Neural cell (in vitro differentiated cells): ENCODE measurements around the gene C2CD4A. TPM values are rescaled to one million over a fixed set of nuclear protein-coding genes. Genes with fewer than 3 reads are reported as not detected.

ENCODE experiments used
- H2AFZ ChIP-seq: fragments of 200-600, 300-800 bp; sonication (generic), shearing (Covaris generic); 2 replicates; pipeline ENCODE4 v1.6.0; 2014; ENCODE audit warnings: low read depth, mild to moderate bottlenecking, antibody characterized with exemption, low read length, moderate library complexity
- H3F3A ChIP-seq: fragments of 200-600 bp; shearing (Covaris generic); 2 replicates; pipeline ENCODE4 v1.6.1; 2016; ENCODE audit warnings: mild to moderate bottlenecking, moderate library complexity, mixed read lengths, antibody characterized with exemption, low read length; ENCODE audit not compliant: insufficient read depth, poor library complexity, severe bottlenecking
- H3K27ac ChIP-seq: fragments of 200-600, 300-800 bp; sonication (generic), shearing (Covaris generic); 2 replicates; pipeline ENCODE4 v1.5.1; 2014; ENCODE audit warnings: mild to moderate bottlenecking, low read length, moderate library complexity
- H3K27me3 ChIP-seq: fragments of 300-800, 200-600 bp; sonication (generic), shearing (Covaris generic); 2 replicates; pipeline ENCODE4 v1.6.0; 2014; ENCODE audit warnings: mild to moderate bottlenecking, low read depth, low read length, moderate library complexity; ENCODE audit not compliant: insufficient read depth
- H3K36me3 ChIP-seq: fragments of 300-800, 200-600 bp; sonication (generic), shearing (Covaris generic); 2 replicates; pipeline ENCODE4 v1.5.1; 2014; ENCODE audit warnings: mild to moderate bottlenecking, antibody characterized with exemption, low read length, moderate library complexity; ENCODE audit not compliant: insufficient read depth
- H3K4me2 ChIP-seq: fragments of 300-800, 200-600 bp; sonication (generic), shearing (Covaris generic); 2 replicates; pipeline ENCODE4 v1.6.0; 2014; ENCODE audit warnings: mild to moderate bottlenecking, low read length
- H3K4me3 ChIP-seq: fragments of 300-800, 200-600 bp; sonication (generic), shearing (Covaris generic); 2 replicates; pipeline ENCODE4 v1.5.1; 2014; ENCODE audit warnings: mild to moderate bottlenecking, low read length, moderate library complexity
- H3K79me2 ChIP-seq: fragments of 200-600 bp; shearing (Covaris generic); replicated peaks from 2 replicates; pipeline ENCODE4 v1.6.0; 2014; ENCODE audit warnings: mild to moderate bottlenecking, low read length, moderate library complexity; ENCODE audit not compliant: insufficient read depth
- H3K9ac ChIP-seq: fragments of 300-800, 200-600 bp; sonication (generic), shearing (Covaris generic); 2 replicates; pipeline ENCODE4 v1.6.1; 2016; ENCODE audit warnings: mild to moderate bottlenecking, low read length, mixed read lengths
- H3K9me2 ChIP-seq: fragments of 200-600 bp; shearing (Covaris generic); 2 replicates; pipeline ENCODE4 v1.6.1; 2016; ENCODE audit warnings: mild to moderate bottlenecking, low read length, mixed read lengths; ENCODE audit not compliant: insufficient read depth
- H3K9me3 ChIP-seq: fragments of 200-600, 300-800 bp; sonication (generic), shearing (Covaris generic); 2 replicates; pipeline ENCODE4 v1.6.1; 2016; ENCODE audit warnings: mild to moderate bottlenecking, mixed run types, low read length, moderate library complexity, mixed read lengths
- H4K20me1 ChIP-seq: fragments of 200-600 bp; shearing (Covaris generic); 2 replicates; pipeline ENCODE4 v1.6.1; 2016; ENCODE audit warnings: mild to moderate bottlenecking, mixed run types; ENCODE audit not compliant: insufficient read depth
- CTCF ChIP-seq: fragments of 450-650 bp; IDR thresholded peaks from 2 replicates; pipeline ENCODE4 v1.5.1; 2014; ENCODE audit warnings: antibody characterized with exemption, mild to moderate bottlenecking, moderate library complexity; ENCODE audit not compliant: poor library complexity, severe bottlenecking
- EP300 ChIP-seq: fragments of 450-650 bp; conservative IDR thresholded peaks from 2 replicates; pipeline ENCODE4 v1.6.1; 2014; ENCODE audit warnings: antibody characterized with exemption, mild to moderate bottlenecking, moderate library complexity; ENCODE audit not compliant: poor library complexity, severe bottlenecking
- EZH2 ChIP-seq: fragments of 200-600, 300-800 bp; shearing (Covaris generic), sonication (generic); IDR thresholded peaks from 2 replicates; pipeline ENCODE4 v1.6.1; 2014; ENCODE audit warnings: antibody characterized with exemption, low read length, borderline replicate concordance, mild to moderate bottlenecking; ENCODE audit not compliant: insufficient read depth, poor library complexity, severe bottlenecking
- MXI1 ChIP-seq: fragments of 450-650 bp; conservative IDR thresholded peaks from 2 replicates; pipeline ENCODE4 v1.6.1; 2014; ENCODE audit warnings: antibody characterized with exemption, mild to moderate bottlenecking; ENCODE audit not compliant: poor library complexity, severe bottlenecking
- POLR2AphosphoS5 ChIP-seq: IDR thresholded peaks from 2 replicates; pipeline ENCODE4 v1.6.1; 2012
- RAD21 ChIP-seq: fragments of 450-650 bp; conservative IDR thresholded peaks from 2 replicates; pipeline ENCODE4 v1.6.1; 2014; ENCODE audit warnings: antibody characterized with exemption, mild to moderate bottlenecking, moderate library complexity
- REST ChIP-seq: IDR thresholded peaks from 2 replicates; pipeline ENCODE4 v1.6.1; 2012; ENCODE audit warnings: borderline replicate concordance
- SMC3 ChIP-seq: fragments of 450-650 bp; conservative IDR thresholded peaks from 2 replicates; pipeline ENCODE4 v1.6.1; 2014; ENCODE audit warnings: antibody characterized with exemption, mild to moderate bottlenecking, moderate library complexity; ENCODE audit not compliant: poor library complexity
- TAF1 ChIP-seq: IDR thresholded peaks from 2 replicates; pipeline ENCODE4 v1.6.1; 2012; ENCODE audit warnings: low read depth
- polyA plus RNA-seq: library from polyadenylated mRNA; depleted of rRNA; stranded (reverse); fragments of >200 nt; gene quantifications from 2 replicates; pipeline ENCODE4 v1.2.3, GENCODE V29; 2014

The C2CD4A gene
- polyA plus RNA-seq, 1 donor from 2014 or later, result not detected

- Histone ChIP-seq H3K9ac (peak overlapping the region; percentile 22), H3K36me3 (no peaks in the 10 kb centered on the region), H3K27ac (no peak overlapping the region), H3K4me3 (peak overlapping the region; percentile 68), H2AFZ (no peak overlapping the region), H3K9me3 (no peaks in the 10 kb centered on the region), H3K79me2 (no peaks in the 10 kb centered on the region), H3F3A (peaks cover 3% of the 10 kb centered on the region), H3K4me2 (peak overlapping the region; percentile 1), H4K20me1 (no peaks in the 10 kb centered on the region), H3K9me2 (no peaks in the 10 kb centered on the region), H3K27me3 (peaks cover 79% of the 10 kb centered on the region)
- TF ChIP-seq EP300 (no peak), TAF1 (no peak), CTCF (peak; percentile 42), SMC3 (no peak), EZH2 (peak; percentile 31), MXI1 (peak; percentile 34), POLR2AphosphoS5 (peak; percentile 13), RAD21 (no peak), REST (no peak)
Observed at GRCh38 chr15:62067448-62068044, 769 bp downstream of the C2CD4A start.

DNA sequence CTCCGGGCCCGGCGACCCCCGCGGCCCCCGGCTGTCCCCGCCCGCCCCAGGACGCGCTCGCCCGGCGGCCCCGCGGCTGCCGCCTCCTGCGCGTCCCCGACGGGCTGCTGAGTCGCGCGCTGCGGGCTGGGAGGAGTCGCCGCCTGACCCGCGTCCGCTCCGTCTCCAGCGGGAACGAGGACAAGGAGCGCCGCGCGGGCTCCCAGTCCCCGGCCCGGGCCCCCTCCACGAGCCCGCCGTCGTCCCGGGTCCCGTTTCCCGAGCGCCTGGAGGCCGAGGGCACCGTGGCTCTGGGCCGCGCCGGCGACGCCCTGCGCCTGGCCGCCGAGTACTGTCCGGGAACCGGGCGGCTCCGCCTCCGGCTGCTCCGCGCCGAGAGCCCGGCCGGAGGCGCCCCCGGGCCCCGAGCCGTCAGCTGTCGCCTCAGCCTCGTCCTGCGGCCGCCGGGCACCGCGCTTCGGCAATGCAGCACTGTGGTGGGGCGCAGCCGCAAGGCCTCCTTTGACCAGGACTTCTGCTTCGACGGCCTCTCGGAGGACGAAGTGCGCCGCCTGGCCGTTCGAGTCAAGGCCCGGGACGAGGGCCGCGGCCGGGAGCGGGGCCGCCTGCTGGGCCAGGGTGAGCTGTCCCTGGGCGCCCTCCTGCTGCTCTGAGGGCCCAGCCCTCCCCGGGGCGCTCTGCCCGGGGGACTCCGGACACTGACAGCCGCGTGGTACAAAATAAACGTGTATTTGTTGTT is 1.5 kb downstream of the C2CD4A start:
- Histone ChIP-seq H3K36me3 (no peaks in the 10 kb centered on the region), H4K20me1 (no peaks in the 10 kb centered on the region), H3K9ac (no peak overlapping the region), H3K4me2 (no peak overlapping the region), H3F3A (peaks cover 3% of the 10 kb centered on the region), H3K27me3 (peaks cover 73% of the 10 kb centered on the region), H2AFZ (no peak overlapping the region), H3K4me3 (peak overlapping the region; percentile 57), H3K9me2 (no peaks in the 10 kb centered on the region), H3K27ac (no peak overlapping the region), H3K9me3 (no peaks in the 10 kb centered on the region), H3K79me2 (no peaks in the 10 kb centered on the region)
- TF ChIP-seq MXI1, result no peak
- no peak for TF ChIP-seq POLR2AphosphoS5
- no peak for TF ChIP-seq SMC3
- TF ChIP-seq CTCF, result no peak
- TF ChIP-seq EZH2, result no peak
- TF ChIP-seq TAF1, result no peak
- no peak for TF ChIP-seq REST
- TF ChIP-seq RAD21, result no peak
- TF ChIP-seq EP300, result no peak
